ENCODE measurements around the gene S100A4.
"Not testable (repeated sequence)": the region's sequence is repeated elsewhere in the genome, so short reads cannot be mapped to it uniquely, and the experiment has no call there.

The S100A4 gene

GRCh38 chr1:153532181-153532580 lies 13.4 kb downstream of the S100A4 start:
- DNase-seq = no peak

GRCh38 chr1:153531638-153532037 lies 14.0 kb downstream of the S100A4 start:
- DNase-seq = no peak

- DNase-seq = no peak
These were observed 17.9 kb downstream of the S100A4 start for GRCh38 chr1:153527683-153528040.

GRCh38 chr1:153527023-153527682 lies 18.5 kb downstream of the S100A4 start:
- no peak for DNase-seq

GRCh38 chr1:153526132-153526543 lies 19.5 kb downstream of the S100A4 start:
- DNase-seq = no peak

- DNase-seq = no peak
These were observed 20.4 kb downstream of the S100A4 start for GRCh38 chr1:153525088-153525728.

- DNase-seq = not testable (repeated sequence)
These were observed 23.1 kb downstream of the S100A4 start for GRCh38 chr1:153522353-153523048.

- DNase-seq = not testable (repeated sequence)
These were observed 23.8 kb downstream of the S100A4 start for GRCh38 chr1:153521808-153522207.

- no peak for DNase-seq
These were observed 24.7 kb downstream of the S100A4 start for GRCh38 chr1:153520818-153521476.

- not testable (repeated sequence) for DNase-seq
These were observed 25.4 kb downstream of the S100A4 start for GRCh38 chr1:153520137-153520691.

GRCh38 chr1:153519242-153519641 lies 26.4 kb downstream of the S100A4 start:
- DNase-seq = no peak

GRCh38 chr1:153515504-153516394 lies 29.9 kb downstream of the S100A4 start:
- no peak for DNase-seq

GRCh38 chr1:153513666-153514065 lies 31.9 kb downstream of the S100A4 start:
- DNase-seq = no peak

- DNase-seq = no peak
These were observed 32.6 kb downstream of the S100A4 start for GRCh38 chr1:153513023-153513422.

GRCh38 chr1:153510984-153511410 lies 34.6 kb downstream of the S100A4 start:
- DNase-seq = peak; percentile 40 to 68 (median 58)

- peak; percentile 14 to 54 (median 36) for DNase-seq
These were observed 35.8 kb downstream of the S100A4 start for GRCh38 chr1:153509729-153510354.

- DNase-seq = no peak
These were observed 36.6 kb downstream of the S100A4 start for GRCh38 chr1:153509036-153509435.

GRCh38 chr1:153507926-153508583 lies 37.6 kb downstream of the S100A4 start:
- DNase-seq = no peak

GRCh38 chr1:153506831-153507413 lies 38.7 kb downstream of the S100A4 start:
- DNase-seq = no peak

GRCh38 chr1:153506386-153506785 lies 39.2 kb downstream of the S100A4 start:
- DNase-seq = no peak

- DNase-seq = no peak
These were observed 40.0 kb downstream of the S100A4 start for GRCh38 chr1:153505576-153505975.

Data from activated naive CD4-positive, alpha-beta T cell (primary cell).